Endothelial cell of umbilical vein (primary cell): ENCODE results near the gene FRY.

Experiments used
- EZH2 ChIP-seq: IDR thresholded peaks from 2 replicates; pipeline ENCODE4 v1.6.1; 2012; ENCODE audit warnings: borderline replicate concordance, low read depth, mild to moderate bottlenecking, moderate library complexity, low read length, inconsistent platforms; ENCODE audit not compliant: severe bottlenecking
- POLR2A ChIP-seq: IDR thresholded peaks from 2 replicates; pipeline ENCODE4 v1.6.1; 2012; ENCODE audit warnings: low read depth, mild to moderate bottlenecking, control low read depth, low read length
- POLR2AphosphoS5 ChIP-seq: IDR thresholded peaks from 2 replicates; pipeline ENCODE4 v1.6.1; 2012; ENCODE audit warnings: low read depth, mild to moderate bottlenecking, control low read depth, low read length, moderate library complexity; ENCODE audit not compliant: insufficient read depth
- TF ChIP-seq, protein P1 (sequence below), 2 donors: IDR thresholded peaks; 1 replicate in 1 of 2; 2 replicates in 1 of 2; pipeline ENCODE4 v1.5.1; 2011; ENCODE audit warnings: low read length in 2 of 2, mild to moderate bottlenecking in 2 of 2, moderate library complexity in 2 of 2, control low read depth in 1 of 2, inconsistent platforms in 1 of 2, low read depth in 1 of 2; ENCODE audit not compliant: insufficient read depth in 1 of 2; ENCODE audit errors: extremely low read depth in 1 of 2
- TF ChIP-seq, protein P2 (sequence below): IDR thresholded peaks from 2 replicates; pipeline ENCODE4 v1.6.1; 2011; ENCODE audit not compliant: insufficient read depth, insufficient read length

DNA sequence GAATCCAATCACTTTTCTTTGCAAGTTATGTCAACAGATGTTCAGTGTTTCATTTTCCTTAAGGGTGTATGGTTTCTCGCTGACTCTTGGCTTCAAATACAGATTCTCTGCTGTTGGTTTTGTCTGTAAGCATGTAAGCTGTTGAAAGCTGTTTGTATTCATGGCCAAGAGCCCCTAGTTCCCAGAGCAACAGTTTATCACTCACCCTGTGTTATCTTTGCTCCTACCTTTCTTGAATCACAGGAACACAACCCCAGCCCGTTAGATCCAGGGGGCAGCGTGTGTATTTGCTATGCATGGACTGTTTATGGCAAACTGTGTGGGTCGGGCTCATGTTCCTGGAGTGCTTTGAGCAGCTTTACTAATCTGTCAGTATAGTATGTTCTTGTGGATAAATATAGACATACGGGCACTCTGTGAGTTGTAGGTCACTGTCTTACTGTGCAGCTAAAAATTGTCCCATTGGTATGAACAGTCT is 28.9 kb downstream of the FRY start:
- TF ChIP-seq POLR2AphosphoS5 (no peak), POLR2A (no peak), EZH2 (no peak)
- TF ChIP-seq, protein P1, sequence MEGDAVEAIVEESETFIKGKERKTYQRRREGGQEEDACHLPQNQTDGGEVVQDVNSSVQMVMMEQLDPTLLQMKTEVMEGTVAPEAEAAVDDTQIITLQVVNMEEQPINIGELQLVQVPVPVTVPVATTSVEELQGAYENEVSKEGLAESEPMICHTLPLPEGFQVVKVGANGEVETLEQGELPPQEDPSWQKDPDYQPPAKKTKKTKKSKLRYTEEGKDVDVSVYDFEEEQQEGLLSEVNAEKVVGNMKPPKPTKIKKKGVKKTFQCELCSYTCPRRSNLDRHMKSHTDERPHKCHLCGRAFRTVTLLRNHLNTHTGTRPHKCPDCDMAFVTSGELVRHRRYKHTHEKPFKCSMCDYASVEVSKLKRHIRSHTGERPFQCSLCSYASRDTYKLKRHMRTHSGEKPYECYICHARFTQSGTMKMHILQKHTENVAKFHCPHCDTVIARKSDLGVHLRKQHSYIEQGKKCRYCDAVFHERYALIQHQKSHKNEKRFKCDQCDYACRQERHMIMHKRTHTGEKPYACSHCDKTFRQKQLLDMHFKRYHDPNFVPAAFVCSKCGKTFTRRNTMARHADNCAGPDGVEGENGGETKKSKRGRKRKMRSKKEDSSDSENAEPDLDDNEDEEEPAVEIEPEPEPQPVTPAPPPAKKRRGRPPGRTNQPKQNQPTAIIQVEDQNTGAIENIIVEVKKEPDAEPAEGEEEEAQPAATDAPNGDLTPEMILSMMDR (IDR thresholded peaks at IDR 0.05; ENCODE audit: extremely low read depth in 1 of 2, insufficient read depth in 1 of 2, low read depth in 1 of 2, low read length in 2 of 2), result no peak
- TF ChIP-seq, protein P2, sequence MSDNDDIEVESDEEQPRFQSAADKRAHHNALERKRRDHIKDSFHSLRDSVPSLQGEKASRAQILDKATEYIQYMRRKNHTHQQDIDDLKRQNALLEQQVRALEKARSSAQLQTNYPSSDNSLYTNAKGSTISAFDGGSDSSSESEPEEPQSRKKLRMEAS, result no peak
